ENCODE data around the gene ZSWIM2.

DNA sequence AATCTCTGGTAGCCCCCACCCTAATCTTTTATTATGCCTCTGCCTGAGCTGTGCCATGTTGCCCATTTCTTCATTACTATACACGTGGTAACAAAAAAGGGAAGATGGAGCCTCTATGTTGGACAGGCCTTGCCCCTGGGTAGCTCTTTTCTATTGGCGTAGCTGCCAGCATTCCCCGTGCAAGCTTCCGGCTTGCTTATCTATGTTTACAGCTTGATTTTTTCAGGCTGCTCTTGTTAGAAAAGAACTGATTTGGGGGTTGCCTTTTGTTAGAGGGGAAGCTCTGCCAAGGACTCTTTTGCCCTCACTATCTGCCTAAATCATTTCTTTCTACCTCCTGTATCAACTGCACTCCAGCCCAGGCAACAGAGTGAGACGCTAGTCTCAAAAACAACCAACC is 45.5 kb upstream of the ZSWIM2 start:
- no peak for TF ChIP-seq EZH2 (IDR thresholded peaks at IDR 0.05)
- no peak for TF ChIP-seq FOXP2 (optimal IDR thresholded peaks at IDR 0.05; ENCODE audit: control extremely low read depth, extremely low read length, insufficient read depth)
- TF ChIP-seq POLR2AphosphoS5 (IDR thresholded peaks at IDR 0.05; ENCODE audit: borderline replicate concordance, low read depth, low read length): no peak
